ENCODE results near the gene NCOA3.

The NCOA3 gene

DNA sequence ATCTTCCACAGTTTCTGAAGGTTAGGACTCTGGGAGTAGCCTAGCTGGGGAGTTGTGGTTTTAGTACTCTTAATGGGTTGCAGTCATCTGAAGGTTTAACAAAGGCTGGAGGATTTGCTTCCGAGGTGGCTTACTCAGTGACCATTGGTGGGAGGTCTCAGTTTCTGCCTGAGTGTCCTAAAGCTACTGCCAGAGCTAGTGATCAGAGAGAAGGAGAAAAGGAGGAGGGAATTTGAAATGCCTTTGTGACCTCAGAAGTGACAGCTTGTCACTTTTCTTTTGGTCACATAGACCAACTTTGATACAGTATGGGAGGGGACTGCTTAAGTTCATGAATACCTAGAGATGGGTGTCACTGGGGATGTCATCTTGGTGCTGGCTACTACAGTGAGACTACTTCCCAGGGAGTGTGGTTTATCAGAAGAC lies 41.3 kb downstream of the NCOA3 start:
- Histone ChIP-seq H3K4me1 (ENCODE audit: low read depth, poor library complexity, severe bottlenecking) (peaks cover 19% of the 10 kb centered on the region), H3K27me3 (ENCODE audit: insufficient read depth, low read depth) (no peaks in the 10 kb centered on the region), H2AFZ (ENCODE audit: low read depth) (no peak overlapping the region), H3K79me2 (ENCODE audit: insufficient read depth, low read depth) (peaks cover 33% of the 10 kb centered on the region; the same call in 1 of the 2 replicates), H3K4me2 (no peak overlapping the region), H3K9ac (no peak overlapping the region), H3K36me3 (ENCODE audit: insufficient read depth) (no peaks in the 10 kb centered on the region), H4K20me1 (ENCODE audit: insufficient read depth) (no peaks in the 10 kb centered on the region; the same call in 1 of the 2 replicates), H3K27ac (no peak overlapping the region), H3K4me3 (IDR thresholded peaks at IDR 0.05; ENCODE audit: insufficient read depth, low read depth, low read length) (no peak overlapping the region)
- no peak for TF ChIP-seq CTCF (conservative IDR thresholded peaks at IDR 0.05; ENCODE audit: low read depth, low read length)

DNA sequence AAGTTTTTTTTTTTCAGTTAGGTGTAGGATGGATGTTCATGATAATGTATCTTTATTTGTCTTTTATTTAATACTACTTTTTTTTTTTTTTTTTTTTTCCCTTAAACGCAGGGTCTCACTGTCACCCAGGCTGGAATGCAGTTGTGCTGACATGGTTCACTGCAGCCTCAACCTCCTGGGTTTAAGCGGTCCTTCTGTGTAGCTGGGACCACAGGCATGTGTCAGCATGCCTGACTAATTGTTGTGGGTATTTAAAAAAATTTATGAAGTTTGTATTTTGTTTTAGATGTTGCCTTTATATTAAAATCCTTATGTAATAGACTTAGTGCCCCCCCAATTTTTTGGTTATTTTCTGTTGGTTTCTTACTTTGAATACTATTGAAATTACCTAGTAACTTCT lies 42.6 kb downstream of the NCOA3 start:
- peaks cover 19% of the 10 kb centered on the region for H3K4me1 ChIP-seq (ENCODE audit: low read depth, poor library complexity, severe bottlenecking)

DNA sequence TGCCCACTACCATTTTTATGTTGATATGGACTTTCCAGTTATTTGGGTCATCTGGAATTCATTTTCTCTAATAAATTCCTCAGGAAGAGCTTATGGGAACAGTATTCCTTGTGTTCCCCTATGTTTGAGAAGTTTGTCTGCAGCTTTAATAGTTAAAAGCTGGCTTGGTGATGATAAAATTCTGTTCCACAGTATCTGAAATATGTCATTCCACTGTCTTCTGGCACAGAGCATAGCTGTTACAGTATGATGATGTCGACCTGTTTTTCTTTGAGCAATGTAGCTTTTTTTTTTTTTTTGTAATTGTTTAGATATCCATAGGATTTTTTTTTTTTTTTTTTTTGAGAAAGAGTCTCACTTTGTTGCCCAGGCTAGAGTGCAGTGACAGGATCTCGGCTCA lies 43.2 kb downstream of the NCOA3 start:
- Histone ChIP-seq H3K4me1 (ENCODE audit: low read depth, poor library complexity, severe bottlenecking) (peaks cover 19% of the 10 kb centered on the region), H2AFZ (ENCODE audit: low read depth) (no peak overlapping the region), H3K4me2 (no peak overlapping the region), H3K27me3 (ENCODE audit: insufficient read depth, low read depth) (no peaks in the 10 kb centered on the region), H3K79me2 (ENCODE audit: insufficient read depth, low read depth) (peaks cover 33% of the 10 kb centered on the region; the same call in 1 of the 2 replicates), H4K20me1 (ENCODE audit: insufficient read depth) (no peaks in the 10 kb centered on the region; the same call in 1 of the 2 replicates), H3K9ac (no peak overlapping the region), H3K36me3 (ENCODE audit: insufficient read depth) (no peaks in the 10 kb centered on the region), H3K27ac (no peak overlapping the region), H3K4me3 (IDR thresholded peaks at IDR 0.05; ENCODE audit: insufficient read depth, low read depth, low read length) (no peak overlapping the region)
- TF ChIP-seq CTCF (conservative IDR thresholded peaks at IDR 0.05; ENCODE audit: low read depth, low read length), result no peak

More for the DNA sequence above, 42.6 kb downstream of the NCOA3 start:
- no peak for TF ChIP-seq CTCF (conservative IDR thresholded peaks at IDR 0.05; ENCODE audit: low read depth, low read length)
- Histone ChIP-seq H3K27ac (no peak overlapping the region), H3K79me2 (ENCODE audit: insufficient read depth, low read depth) (peaks cover 31% of the 10 kb centered on the region; the same call in 1 of the 2 replicates), H3K9ac (no peak overlapping the region), H3K36me3 (ENCODE audit: insufficient read depth) (no peaks in the 10 kb centered on the region), H3K27me3 (ENCODE audit: insufficient read depth, low read depth) (no peaks in the 10 kb centered on the region), H3K4me3 (IDR thresholded peaks at IDR 0.05; ENCODE audit: insufficient read depth, low read depth, low read length) (no peak overlapping the region), H2AFZ (ENCODE audit: low read depth) (no peak overlapping the region), H3K4me2 (no peak overlapping the region), H4K20me1 (ENCODE audit: insufficient read depth) (no peaks in the 10 kb centered on the region; the same call in 1 of the 2 replicates)

DNA sequence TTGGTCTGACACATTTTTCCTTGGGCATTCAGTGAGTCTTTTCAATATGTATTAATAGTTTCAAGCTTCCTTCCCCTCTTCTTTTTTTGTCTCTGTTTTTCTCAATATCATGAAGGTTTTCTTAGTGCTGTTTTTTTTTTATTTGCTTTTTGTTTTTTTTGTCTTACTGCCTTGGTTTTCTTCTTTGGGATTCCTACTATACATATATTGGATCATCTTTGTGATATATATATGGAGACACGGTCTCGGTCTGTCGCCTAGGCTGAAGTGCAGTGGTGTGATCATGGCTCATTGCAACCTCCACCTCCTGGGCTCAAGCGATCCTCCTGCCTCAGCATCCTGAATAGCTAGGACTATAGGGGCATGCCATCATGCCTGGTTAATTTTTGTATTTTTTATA lies 43.8 kb downstream of the NCOA3 start:
- H3K4me3 ChIP-seq (IDR thresholded peaks at IDR 0.05; ENCODE audit: insufficient read depth, low read depth, low read length), result no peak overlapping the region
- H4K20me1 ChIP-seq (ENCODE audit: insufficient read depth), result no peaks in the 10 kb centered on the region; the same call in 1 of the 2 replicates
- H3K36me3 ChIP-seq (ENCODE audit: insufficient read depth), result no peaks in the 10 kb centered on the region
- no peak overlapping the region for H2AFZ ChIP-seq (ENCODE audit: low read depth)
- H3K4me1 ChIP-seq (ENCODE audit: low read depth, poor library complexity, severe bottlenecking), result peaks cover 19% of the 10 kb centered on the region
- H3K9ac ChIP-seq, result no peak overlapping the region
- no peak overlapping the region for H3K4me2 ChIP-seq
- H3K27ac ChIP-seq, result no peak overlapping the region
- H3K27me3 ChIP-seq (ENCODE audit: insufficient read depth, low read depth), result no peaks in the 10 kb centered on the region
- no peak for TF ChIP-seq CTCF (conservative IDR thresholded peaks at IDR 0.05; ENCODE audit: low read depth, low read length)
- H3K79me2 ChIP-seq (ENCODE audit: insufficient read depth, low read depth), result peaks cover 30% of the 10 kb centered on the region; the same call in 1 of the 2 replicates
